ENCODE data around the gene IFI30.

DNA sequence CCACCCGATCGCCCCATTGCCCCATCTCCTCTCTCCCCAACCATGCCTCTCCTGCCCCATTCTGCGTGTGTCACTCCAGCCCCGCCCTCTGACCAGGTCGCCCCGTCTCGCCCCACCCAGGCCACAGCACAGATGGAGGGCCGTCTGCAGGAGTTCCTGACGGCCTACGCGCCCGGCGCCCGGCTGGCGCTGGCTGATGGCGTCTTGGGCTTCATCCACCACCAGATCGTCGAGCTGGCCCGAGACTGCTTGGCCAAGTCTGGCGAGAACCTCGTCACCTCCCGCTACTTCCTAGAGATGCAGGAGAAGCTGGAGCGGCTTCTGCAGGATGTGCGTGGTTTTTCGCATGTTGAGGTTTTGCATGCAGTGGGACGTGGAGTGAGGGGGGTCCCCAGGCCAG lies 49.8 kb upstream of the IFI30 start:
- TF ChIP-seq, protein P1, sequence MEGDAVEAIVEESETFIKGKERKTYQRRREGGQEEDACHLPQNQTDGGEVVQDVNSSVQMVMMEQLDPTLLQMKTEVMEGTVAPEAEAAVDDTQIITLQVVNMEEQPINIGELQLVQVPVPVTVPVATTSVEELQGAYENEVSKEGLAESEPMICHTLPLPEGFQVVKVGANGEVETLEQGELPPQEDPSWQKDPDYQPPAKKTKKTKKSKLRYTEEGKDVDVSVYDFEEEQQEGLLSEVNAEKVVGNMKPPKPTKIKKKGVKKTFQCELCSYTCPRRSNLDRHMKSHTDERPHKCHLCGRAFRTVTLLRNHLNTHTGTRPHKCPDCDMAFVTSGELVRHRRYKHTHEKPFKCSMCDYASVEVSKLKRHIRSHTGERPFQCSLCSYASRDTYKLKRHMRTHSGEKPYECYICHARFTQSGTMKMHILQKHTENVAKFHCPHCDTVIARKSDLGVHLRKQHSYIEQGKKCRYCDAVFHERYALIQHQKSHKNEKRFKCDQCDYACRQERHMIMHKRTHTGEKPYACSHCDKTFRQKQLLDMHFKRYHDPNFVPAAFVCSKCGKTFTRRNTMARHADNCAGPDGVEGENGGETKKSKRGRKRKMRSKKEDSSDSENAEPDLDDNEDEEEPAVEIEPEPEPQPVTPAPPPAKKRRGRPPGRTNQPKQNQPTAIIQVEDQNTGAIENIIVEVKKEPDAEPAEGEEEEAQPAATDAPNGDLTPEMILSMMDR (conservative IDR thresholded peaks at IDR 0.05; ENCODE audit: low read depth, low read length) = no peak
- no peak for TF ChIP-seq EZH2 (IDR thresholded peaks at IDR 0.05; ENCODE audit: borderline replicate concordance, low read depth, low read length, poor library complexity, severe bottlenecking)
